Urothelium cell line (cell line): ENCODE results near the gene POLD1.
A peak's percentile ranks its signal among the peaks of the same experiment; 100 is the strongest.
"Not testable (repeated sequence)": the region's sequence is repeated elsewhere in the genome, so short reads cannot be mapped to it uniquely, and the experiment has no call there.

ENCODE experiments used
- DNase-seq: peaks from one replicate; pipeline ENCODE4 v3.0.0; 2011; ENCODE audit warnings: low spot score, mixed read lengths
- FAIRE-seq: peaks from 2 replicates; lab custom pipeline; 2011; peaks lifted over from hg19 to GRCh38; lab: Jason Lieb, UNC

The POLD1 gene

DNA sequence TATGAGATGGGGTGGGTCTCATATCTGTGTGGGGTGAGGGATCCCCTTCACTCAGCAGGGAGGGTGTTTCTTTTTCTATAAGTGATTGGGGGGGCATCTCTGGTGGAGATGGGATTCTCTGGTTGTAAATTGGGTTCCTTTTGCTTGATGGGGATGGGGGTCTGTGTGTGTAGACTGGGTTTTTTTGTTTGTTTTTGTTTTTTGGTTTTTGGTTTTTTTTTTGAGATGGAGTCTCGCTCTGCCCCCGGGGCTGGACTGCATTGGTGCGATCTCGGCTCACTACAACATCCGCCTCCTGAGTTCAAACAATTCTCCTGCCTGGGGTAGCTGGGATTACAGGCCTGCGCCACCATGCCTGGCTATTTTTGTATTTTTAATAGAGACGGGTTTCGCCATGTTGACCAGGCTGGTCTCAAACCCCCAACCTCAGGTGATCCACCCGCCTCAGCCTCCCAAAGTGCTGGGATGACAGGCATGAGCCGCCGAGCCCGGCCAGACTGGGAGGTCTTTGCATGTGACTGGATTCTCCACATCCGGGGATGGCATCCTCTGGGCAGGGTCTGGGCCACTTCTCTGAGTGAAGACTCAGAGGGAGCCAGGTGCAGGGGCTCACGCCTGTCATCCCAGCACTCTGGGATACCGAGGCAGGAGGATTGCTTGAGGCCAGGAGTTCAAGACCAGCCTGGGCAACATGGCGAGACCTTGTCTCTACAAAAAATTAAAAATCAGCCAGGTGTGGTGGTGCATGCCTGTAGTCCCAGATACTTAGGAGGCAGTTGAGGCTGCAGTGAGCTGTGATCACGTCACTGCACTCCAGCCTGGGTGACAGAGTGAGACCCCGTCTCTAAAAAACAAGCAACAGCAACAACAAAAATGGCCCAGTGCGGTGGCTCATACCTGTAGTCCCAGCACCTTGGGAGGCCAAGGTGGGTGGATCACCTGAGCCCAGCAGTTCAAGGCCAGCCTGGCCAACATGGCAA lies 49.3 kb downstream of the POLD1 start:
- FAIRE-seq = no peak
- no peak for DNase-seq

GRCh38 chr19:50434525-50434924 lies 50.4 kb downstream of the POLD1 start:
- FAIRE-seq (no peak), DNase-seq (no peak)

DNA sequence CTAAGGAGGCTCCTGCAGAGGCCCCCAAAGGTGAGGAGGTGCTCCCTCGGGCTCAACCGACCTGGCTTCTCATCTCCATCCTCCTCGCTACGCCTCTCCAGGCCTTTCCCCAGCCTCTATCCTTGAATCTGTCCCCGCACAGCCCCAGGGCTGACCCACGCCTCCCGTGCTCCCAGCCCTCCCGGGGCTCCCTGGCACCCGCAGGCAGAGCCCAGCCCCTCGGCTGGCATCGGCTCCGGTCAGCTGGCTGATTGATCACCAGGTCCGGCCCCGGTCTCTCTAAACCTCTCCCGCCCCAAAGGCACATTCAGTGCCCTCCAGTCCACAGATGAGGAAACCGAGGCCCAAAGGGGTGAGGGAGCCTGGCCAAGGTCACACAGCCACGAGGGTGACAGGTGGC lies 51.1 kb downstream of the POLD1 start:
- FAIRE-seq (no peak), DNase-seq (no peak)

DNA sequence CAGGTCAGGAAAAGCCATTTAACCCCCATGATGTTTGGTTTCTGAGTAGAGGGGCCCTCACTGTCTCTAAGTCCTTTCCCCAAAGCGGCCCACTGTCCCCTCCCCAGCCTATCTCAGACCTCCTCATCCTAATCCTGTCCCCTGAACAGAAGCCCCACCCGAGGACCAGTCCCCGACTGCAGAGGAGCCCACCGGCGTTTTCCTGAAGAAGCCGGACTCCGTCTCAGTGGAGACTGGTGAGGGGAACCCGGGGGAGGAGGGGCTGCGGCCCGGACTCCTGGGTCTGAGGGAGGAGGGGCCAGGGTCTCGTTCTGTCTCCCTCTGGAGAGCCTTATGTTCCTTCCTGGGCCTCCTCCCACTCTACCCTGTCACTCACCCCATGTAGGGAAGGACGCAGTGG lies 51.5 kb downstream of the POLD1 start:
- DNase-seq = no peak
- no peak for FAIRE-seq

GRCh38 chr19:50437862-50438449 lies 53.8 kb downstream of the POLD1 start:
- FAIRE-seq (peak; percentile 13), DNase-seq (no peak)

GRCh38 chr19:50439130-50439529 lies 55.0 kb downstream of the POLD1 start:
- FAIRE-seq = not testable (repeated sequence)

DNA sequence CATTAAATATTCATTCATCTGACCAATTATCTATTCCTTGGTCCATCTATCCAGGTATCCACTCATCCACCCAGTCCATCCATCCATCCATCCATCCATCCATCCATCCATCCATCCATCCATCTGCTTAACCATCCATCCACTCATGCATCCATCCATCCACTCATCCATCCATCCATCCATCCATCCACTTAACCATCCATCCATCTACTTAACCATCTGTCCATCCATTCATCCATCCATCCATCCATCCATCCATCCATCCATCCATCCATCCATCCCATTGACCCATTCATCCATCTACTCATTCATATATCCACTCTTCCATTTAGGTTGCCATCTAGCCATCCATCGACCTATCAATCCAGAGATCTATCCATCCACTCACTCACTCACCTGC lies 59.9 kb downstream of the POLD1 start:
- DNase-seq (no peak), FAIRE-seq (no peak)

More at GRCh38 chr19:50439130-50439529, 55.0 kb downstream of the POLD1 start:
- DNase-seq = not testable (repeated sequence)

DNA sequence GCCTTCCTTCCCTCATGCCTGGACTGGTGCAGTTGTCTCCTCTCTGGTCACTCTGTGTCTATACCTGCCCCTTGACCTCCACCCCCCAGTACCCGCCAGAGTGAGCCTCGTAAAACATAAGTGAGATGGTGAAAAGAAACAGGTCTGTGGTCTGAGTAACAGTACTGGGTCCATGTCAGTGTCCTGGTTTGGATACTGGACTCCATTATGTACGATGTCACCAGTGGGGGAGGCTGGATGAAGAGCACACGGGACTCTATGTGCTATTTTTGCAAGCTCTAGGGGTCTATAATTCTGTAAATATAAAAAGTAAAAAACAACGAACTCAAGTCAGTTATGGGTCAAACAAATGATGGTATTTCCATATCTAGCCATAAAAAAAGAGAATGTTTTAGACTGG lies 62.9 kb downstream of the POLD1 start:
- FAIRE-seq (no peak), DNase-seq (no peak)

DNA sequence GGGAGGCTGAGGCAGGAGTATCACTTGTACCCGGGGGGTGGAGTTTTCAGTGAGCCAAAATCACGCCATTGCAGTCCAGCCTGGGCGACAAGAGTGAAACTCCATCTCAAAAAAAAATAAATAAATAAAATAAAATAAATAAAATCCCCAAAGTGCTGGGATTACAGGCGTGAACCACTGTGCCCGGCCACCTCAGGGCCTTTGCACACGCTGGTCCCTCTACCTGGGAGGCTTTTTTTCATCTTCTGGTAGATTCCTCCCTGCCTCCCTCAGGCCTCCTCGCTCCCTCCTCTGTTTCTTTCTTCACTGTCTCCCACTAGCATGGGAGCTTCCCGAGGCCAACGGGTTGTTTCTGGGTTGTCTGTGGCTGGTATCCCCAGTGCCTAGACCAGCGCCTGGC lies 63.6 kb downstream of the POLD1 start:
- DNase-seq = no peak
- no peak for FAIRE-seq

GRCh38 chr19:50449236-50449899 lies 65.2 kb downstream of the POLD1 start:
- DNase-seq (no peak), FAIRE-seq (no peak)

DNA sequence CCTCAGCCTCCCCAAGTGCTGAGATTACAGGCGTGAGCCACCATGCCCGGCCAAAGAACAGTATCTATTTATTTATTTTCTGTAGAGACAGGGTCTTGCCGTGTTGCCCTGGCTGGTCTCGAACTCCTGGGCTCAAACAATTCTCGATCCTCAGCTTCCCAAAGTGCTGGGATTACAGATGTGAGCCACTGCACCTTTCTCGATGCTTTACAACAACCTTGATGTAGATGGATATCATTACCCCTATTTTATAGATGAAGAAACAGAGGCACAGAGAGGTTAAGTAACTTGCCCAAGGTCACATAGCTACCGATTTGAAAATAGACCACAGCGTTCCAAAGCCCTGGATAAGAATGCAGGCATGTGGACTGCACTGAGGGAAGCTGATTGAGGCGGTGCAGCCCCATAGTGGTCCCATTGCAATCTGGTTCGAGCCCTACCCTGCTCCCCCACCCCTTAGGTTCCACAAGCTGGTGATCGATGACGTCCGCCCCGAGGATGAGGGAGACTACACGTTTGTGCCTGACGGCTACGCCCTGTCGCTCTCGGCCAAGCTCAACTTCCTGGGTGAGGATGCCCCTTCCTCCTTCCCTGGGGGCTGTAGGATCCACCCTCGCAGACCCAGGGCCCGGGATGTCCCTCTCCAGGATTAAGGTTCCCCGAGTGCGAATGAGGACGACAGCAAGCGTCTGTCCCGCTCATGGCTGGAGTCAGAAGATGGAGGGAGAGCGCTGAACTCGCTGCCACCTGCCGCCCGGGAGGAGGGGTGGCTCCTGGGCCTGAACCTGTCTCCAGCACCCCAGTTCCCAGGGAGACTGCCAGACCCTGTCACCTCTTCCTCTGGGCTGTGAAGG lies 66.4 kb downstream of the POLD1 start:
- DNase-seq (no peak), FAIRE-seq (no peak)

DNA sequence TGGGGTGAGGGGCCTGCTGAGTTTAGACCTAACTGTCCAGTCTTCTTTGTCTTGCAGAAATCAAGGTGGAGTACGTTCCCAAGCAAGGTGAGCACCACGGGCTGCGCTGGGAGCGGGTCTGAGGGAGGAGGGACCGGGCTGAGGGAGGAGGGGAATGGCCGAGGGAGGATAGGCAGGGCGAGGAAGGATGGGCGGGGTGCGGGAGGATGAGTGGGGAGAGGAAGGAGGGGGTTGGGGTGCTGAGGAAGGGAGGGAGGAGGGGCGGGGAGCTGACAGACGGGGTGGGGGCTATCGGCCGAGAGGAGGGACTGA lies 67.0 kb downstream of the POLD1 start:
- no peak for DNase-seq
- no peak for FAIRE-seq

DNA sequence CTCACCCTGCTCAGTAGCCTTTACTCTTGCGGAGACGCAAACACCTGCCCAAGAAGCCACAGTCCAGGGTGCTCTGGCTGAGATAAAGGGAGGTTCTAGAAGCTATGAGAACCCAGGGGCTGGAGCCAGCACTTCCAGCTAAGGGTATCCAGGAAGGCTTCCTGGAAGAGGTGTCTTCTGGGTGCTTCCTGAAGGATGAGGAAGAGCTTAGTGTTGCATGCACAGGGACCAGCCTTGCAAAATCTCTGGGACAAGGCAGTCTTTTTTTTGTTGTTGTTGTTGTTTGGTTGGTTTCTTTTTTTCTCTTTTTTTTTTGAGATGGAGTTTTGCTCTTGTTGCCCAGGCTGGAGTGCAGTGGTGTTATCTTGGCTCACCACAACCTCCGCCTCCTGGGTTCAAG lies 69.1 kb downstream of the POLD1 start:
- no peak for FAIRE-seq

GRCh38 chr19:50455992-50456391 lies 71.8 kb downstream of the POLD1 start:
- no peak for FAIRE-seq
- DNase-seq = no peak

More for the DNA sequence above, 69.1 kb downstream of the POLD1 start:
- no peak for DNase-seq

- DNase-seq (no peak), FAIRE-seq (no peak)
Measured at GRCh38 chr19:50457300-50457699, 73.2 kb downstream of the POLD1 start.

DNA sequence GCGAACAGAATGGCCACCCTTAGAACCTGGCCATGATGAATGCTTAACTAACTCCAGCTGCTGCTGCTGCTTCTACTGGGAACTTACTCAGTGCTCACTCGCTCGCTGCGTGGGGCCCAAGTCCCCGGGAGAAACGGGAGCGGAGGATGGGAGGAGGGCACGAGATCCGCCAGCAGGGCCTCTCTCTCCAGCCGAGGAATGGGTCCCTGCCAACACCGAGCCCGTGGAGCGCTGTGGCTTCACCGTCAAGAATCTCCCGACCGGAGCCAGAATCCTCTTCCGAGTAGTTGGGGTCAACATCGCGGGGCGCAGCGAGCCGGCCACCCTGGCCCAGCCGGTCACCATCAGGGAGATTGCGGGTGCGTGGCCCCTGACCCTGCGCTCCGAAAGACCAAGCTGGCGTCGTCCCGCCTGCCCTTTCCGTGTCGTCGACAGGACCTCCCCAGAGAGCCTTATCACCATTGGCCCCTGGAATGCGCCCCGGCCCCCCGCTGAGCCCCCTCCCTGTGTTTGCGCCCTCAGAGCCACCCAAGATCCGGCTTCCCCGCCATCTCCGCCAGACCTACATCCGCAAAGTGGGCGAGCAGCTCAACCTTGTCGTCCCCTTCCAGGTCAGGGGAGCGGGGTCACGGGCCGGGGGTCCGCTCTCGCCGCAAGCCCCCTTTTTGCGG lies 74.4 kb downstream of the POLD1 start:
- no peak for FAIRE-seq
- no peak for DNase-seq

DNA sequence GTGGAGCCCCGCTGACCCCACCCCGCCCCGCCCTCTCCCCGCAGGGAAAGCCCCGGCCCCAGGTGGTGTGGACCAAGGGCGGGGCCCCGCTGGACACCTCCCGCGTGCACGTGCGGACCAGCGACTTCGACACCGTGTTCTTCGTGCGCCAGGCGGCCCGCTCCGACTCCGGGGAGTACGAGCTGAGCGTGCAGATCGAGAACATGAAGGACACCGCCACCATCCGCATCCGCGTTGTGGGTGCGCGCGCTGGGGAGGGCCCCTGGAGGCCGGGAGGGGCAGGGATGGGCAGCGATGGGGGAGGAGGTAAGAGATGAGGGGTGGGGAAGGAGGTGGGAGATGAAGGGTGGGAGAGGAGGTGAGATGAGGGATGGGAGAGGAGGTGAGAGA lies 74.9 kb downstream of the POLD1 start:
- FAIRE-seq (no peak), DNase-seq (no peak)

DNA sequence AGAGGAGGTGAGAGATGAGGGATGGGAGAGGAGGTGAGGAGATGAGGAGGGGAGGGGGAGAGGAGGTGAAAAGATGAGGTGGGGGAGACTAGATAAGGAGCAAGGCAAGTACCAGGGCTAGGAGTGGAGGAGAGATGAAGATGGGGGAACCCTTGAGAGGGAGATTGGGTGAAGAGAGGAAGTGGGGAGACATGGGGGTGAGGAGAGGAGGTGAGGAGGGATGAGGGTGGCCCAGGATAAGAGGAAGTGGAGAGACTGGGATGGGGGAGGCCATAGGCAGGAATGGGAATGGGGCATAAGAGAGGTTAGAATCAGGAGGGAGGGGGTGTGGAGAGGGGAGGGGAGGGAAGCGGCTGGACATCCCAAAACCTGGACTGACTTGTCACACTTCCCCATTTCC lies 75.5 kb downstream of the POLD1 start:
- FAIRE-seq (no peak), DNase-seq (no peak)

- DNase-seq (peak; percentile 60), FAIRE-seq (no peak)
Measured at GRCh38 chr19:50460161-50460765, 76.1 kb downstream of the POLD1 start.
